SK-N-MC (cell line): ENCODE data around the gene ZDHHC5.

Experiments used
- EZH2 ChIP-seq: fragments of 200-600 bp; sonication (generic); IDR thresholded peaks from one replicate; pipeline ENCODE4 v1.6.1; 2017; ENCODE audit warnings: antibody characterized with exemption
- FOXP2 ChIP-seq: optimal IDR thresholded peaks from 2 replicates; pipeline ENCODE3; 2011; ENCODE audit warnings: mild to moderate bottlenecking, moderate library complexity; ENCODE audit not compliant: insufficient read depth; ENCODE audit errors: extremely low read length, control extremely low read depth
- POLR2AphosphoS5 ChIP-seq: IDR thresholded peaks from 2 replicates; pipeline ENCODE4 v1.6.1; 2012; ENCODE audit warnings: mild to moderate bottlenecking, low read depth, low read length, borderline replicate concordance

DNA sequence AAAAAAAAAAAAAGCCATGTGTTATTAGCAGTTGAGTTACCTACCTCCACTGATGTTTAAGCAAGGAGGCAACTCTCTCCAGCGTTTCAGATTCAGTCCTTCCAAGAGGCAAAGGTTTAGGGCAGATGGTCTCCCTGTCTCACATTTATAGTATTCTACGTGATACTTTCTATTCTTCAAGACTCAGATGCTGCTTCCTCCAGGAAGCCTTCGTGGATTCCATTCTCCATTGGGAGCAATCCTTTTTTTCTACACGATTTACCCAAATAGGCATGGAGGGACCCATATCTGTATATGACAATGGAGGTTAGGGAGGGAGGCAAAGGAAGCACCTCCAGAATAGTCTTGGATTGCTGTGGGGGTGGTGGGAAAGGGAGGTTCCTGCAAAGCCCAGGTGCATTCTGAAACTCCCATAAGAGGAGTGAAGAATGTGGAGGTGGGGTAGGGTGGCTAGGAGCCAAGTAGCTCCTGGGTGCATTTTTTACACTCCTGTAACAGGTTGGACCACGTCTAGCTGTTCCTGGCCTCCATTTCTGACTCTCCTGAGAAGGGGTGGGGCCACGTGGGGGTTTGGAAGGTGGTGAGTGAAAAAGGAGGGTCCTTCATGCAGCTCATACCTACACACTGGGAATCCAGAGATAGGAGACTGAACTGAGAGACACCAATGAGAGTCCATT lies 34.4 kb upstream of the ZDHHC5 start:
- TF ChIP-seq EZH2, result no peak
- no peak for TF ChIP-seq POLR2AphosphoS5
- TF ChIP-seq FOXP2, result no peak
